Stimulated activated CD8-positive, alpha-beta memory T cell treated with anti-CD3 and anti-CD28 coated beads, Interleukin-15, amount 100 ng/mL, for 1 hour (primary cell): ENCODE results near the gene CFAP99.
A peak's percentile ranks its signal among the peaks of the same experiment; 100 is the strongest.
"Not testable (repeated sequence)": the region's sequence is repeated elsewhere in the genome, so short reads cannot be mapped to it uniquely, and the experiment has no call there.

Source experiments
- DNase-seq: peaks from one replicate; pipeline ENCODE4 v3.0.0-alpha.2; 2020; ENCODE audit warnings: low read depth

The CFAP99 gene

DNA sequence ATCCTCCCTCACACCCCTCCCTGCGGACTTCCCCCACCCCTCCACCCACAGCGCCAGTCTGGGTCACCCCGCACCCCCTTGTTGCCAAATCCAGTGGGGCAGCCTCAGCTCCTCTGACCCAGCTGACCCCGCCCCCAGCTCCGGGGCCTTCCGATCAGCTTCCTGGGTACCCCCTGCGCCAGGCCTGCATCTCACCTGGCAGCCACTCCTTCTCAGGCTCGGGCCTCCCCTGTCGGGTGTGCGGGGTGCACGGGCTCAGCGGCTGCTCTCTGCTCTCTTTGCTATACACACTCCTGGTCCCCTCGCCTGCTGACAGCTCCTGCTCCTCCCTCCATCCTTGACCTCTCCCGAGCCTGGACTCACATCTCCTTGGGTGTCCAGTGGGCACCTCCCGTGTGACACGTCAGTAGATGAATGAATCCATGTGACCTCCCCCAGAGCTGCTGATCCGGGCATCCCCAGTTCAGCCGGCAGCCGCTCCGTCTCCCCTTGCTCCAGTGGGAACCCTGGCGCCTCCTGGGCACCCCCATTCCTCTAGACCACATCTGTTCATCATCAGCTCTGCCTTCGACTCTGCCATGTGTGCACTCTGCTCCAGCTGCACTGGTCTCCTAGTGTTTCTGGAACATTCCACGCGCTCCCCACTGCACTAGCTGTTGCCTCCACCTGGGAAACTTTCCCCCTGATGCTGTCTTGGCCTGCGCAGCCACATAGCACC is 9.9 kb downstream of the CFAP99 start:
- DNase-seq, result no peak

DNA sequence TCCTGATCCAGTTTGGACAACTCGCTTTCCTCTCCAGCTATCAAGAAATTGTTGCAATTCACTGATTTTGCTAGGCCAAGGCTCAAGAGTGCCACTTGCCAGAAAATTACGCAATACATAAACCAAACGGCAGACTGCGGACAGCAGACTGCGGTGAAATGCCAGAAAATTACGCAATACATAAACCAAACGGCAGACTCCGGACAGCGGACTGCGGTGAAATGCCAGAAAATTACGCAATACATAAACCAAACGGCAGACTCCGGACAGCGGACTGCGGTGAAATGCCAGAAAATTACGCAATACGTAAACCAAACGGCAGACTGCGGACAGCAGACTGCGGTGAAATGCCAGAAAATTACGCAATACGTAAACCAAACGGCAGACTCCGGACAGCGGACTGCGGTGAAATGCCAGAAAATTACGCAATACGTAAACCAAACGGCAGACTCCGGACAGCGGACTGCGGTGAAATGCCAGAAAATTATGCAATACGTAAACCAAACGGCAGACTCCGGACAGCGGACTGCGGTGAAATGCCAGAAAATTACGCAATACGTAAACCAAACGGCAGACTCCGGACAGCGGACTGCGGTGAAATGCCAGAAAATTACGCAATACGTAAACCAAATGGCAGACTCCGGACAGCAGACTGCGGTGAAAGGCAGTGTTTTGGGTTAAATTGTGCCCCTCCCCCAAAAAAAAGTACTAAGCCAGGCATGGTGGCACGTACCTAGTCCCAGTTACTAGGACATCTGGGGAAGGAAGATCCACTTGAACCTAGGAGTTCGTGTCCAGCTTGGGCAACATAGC is 11.4 kb downstream of the CFAP99 start:
- not testable (repeated sequence) for DNase-seq

DNA sequence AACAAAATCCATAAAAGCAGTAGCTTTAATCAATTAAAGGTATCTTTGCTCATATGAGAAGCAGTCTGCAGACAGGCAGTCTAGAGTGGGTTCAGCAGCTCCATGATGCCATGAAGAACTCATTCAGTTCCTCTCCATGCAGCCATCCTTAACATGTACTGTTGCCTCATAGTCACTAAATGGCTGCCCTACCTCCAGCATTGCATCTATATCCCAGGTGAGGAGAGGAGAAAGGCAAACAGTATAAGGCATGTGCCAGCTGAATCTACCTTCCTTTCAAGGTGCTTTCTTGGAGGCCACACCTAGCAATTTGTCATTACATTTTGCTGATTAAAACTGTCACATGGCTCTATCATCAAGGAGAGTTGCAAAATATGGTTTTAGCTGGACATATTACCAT is 13.2 kb downstream of the CFAP99 start:
- DNase-seq, result no peak

DNA sequence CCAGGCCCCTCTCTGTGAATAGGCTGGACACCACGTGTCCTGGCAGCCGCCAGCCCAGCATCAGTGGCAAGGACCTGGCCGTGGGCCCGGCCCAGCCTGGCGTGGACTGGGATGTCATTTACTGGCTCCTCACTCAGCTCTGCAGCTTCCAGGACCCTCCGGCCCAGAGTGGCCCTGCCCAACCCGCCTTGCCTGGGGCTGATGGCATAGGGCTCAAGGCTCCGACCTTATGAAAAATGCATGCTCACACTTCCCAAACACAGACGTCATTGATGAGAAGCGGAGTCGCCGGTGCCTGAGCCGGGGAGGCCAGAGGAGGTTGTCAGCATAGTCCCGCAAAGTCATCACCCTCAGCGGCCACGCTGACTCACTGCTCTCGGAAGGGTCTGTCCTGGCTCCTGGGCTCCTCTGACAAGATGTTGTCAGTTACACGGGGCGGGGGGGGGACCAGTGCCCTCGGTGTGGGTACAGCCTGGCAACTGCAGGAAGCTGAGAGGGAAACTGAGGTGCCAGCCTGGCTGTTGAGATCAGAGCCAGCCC is 14.3 kb downstream of the CFAP99 start:
- no peak for DNase-seq

DNA sequence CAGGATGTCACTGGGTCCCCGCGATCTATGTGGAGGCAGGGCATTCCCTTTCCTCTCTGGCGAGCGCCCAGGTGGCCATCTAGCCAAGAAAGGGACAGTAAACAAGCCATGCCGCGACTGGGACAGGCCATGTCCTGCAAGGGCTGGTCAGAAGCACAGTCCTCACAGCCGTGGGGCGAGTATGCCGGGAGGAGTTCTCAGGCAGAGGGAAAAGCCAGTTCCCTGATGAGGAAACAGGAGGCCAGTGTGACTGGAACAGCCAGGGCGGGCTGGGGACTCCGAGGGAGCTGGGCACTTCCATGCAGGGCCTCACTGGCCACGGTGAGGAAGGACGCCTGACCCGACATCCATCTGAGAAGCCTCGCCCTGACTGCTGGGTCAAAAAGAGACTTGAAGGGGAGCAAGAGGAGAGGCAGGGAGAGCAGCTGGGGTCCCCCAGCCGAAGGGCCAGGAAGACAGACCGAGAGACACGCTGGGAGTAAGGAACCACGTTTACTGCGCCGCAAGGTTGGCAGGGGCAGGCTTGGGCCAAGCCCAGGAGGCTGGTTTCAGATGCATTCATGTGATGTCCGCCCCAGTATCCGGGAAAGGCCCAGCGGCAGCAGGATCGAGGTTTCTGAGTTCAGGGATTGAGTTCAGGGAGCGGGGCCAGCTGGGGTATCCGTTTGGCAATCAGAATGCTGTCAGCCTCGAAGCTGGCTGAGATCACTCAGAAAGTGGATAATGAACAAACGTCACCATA is 15.0 kb downstream of the CFAP99 start:
- no peak for DNase-seq

DNA sequence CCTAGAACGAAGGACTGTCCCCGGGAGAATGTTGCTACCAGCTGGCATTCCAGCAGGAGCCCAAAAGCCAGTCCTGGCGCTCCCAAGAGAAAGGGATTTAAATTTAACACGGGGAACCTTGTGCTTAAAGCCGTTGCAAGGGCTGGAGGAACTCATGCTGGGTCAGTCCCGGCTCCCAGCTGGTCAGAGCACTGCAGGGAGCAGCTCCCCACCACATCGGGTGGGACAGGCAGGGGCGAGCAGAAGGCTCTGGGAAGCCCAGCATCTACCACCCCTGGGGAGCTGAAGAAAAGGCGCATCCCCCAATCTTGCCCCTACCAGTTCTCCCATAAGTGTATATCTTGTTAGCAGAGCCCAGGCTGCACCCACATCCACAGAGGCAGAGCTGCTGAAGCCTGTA is 15.7 kb downstream of the CFAP99 start:
- DNase-seq, result no peak

DNA sequence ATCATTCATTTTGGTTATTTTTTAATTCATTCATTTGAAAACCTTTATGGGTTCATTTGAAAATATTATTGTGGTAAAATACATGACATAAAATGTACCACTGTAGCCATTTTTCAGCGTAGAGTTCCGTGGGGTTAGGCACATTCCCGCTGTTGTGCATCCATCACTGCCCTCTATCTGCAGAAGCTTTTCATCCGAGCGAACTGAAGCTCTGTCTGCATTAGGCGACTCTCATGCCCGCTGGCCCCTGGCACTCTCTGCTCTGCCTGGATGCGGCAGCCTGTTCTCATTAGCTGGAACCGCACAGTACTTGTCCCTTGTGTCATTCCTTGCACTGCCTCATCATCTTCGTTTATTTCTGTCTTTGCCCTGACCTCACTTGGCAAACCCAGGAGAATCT is 17.5 kb downstream of the CFAP99 start:
- DNase-seq, result no peak

DNA sequence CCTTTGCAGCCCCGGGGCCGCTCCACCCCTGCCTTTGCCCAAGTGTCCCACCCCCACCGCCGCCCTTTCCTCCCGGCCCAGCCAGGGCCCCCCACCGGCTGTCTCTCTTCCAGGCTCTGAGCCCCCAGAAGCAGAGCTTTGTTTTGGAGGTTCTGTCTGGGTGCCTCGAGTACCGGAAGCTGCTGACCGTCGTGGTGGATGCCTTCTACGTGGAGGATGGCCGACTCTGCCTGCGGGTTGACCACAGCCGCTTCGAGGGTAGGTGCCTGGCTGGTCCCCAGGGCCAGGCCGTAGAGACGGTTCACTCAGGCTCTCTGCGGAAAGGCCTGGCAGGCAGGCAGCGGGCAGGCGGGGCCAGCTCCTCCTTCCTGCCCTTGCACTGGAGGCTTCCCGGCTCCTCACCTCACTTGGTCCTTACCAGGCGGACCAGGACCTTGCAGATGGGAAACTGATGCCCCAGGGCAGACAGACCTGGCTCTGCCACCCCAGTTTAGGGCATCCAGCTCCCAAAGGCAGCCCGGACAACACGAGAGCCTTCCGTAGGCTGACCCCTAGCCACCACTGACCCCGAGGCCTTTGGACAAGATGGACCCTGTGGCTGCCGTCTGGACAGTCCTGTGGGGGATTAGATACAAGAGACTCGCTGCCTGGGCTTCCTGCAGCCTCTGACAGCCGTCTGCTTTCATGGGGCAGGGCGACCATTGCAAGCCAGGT is 18.2 kb downstream of the CFAP99 start:
- DNase-seq, result no peak

DNA sequence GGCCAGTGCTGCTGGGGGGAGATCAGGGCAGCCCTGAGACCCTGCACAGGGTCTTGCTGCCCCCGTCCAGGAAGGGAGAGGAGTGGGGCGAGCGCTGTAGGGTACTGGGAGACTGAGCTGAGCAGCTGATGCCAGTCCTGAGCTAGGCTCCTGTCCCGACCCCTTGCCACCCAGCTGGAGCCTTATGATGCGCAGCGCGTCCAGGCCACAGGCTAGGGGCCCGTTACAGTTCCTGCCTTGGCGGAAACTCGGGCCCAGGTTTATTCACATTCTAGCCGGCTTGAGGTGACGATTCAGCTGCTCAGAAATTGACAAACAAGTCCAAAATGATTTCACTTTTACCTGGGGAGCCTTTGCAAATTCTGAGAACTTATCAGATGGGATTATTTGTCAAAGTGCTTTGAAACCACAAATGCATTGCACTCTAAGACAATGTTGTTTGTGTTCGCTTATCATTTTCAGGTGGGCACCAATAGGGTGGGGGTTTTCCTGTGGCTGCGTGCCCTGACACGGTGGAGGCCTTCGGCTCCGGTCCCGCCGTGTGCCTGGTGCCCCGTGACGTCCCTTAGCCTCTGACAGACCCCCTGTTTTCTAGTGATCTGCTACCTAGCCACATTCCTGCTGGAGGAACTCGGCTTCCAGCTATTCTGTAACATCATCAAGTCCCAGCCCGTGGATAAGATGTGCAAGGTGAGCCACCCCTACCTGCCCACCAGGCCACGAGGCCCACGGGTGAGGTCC is 18.9 kb downstream of the CFAP99 start:
- no peak for DNase-seq

DNA sequence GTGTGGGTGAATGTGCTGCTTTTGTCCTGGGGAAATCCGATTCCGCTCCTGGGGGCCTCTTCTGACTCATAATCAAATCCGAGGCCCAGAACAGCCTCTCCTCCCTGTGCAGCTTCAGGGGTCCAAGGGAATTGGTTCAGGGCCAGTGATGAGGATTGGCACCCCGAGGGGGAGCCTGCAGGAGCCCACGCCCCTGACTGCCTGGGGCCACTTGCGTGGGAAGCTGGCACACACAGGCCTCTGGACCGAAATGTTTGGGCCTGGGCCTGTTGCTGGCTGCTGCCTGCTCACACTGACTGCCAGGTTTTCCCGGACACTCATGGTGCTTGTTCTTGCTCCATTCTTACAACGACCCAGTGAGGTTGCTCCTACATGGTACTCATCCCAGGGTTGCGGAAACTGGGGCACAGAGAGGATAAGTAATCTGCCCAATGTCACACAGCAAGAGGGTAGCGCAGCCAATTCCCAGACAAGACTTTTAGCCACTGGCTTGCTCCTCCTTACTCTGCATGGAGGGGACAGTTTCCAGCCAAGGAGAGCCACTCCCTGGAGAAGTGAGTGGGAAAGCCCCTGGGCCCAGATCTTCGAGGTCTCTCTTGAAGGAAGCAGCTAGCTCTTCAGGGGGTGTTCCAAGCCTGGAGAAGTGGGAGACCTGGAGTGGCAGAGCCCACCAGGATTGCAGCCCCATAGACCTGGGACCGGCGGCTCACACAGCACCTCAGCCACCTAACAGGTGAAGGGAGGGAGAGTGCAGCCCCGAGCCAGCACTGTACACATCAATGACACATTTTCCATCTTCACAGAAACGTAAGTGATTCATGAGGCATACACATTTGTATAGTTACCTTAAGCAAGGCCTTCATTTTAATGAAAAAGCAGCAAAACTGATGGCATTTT is 20.3 kb downstream of the CFAP99 start:
- no peak for DNase-seq

DNA sequence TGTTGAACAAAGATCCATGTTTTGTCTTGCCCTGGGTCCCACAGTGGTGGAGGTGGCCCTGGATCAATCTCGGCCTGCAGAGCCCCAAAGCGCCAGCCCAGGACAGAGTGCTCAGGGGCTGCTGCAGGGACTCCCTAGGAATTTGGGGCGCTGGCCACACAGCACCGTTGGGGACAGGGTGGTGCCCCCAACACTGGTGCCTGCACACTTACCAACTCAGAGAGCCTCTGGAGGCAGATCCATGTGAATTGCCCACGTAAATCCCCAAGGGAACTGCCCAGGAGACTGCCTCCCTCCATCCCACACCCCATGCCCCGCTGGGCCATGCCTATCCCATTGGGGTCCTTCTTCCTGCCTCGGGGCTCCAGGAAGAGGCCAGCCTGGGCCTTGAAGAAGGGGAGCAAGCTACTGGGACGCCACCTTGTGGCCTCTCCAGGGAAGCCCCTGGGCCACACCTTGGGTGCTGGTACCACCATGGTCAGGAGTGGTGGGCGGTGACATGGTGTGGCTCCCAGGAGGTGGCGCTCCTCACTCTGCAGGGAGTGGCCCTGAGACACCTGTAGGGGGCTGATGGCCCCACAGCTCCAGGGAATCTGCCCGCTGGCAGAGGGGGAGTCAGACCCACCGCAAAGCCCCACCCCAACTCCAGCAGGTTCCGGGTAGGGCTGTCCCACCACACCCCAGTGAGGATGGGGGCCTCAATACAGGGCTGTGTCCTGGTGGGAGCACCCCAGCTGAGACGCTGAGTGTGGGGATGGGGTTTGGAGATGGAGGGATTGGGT is 22.8 kb downstream of the CFAP99 start:
- peak; percentile 42 for DNase-seq

DNA sequence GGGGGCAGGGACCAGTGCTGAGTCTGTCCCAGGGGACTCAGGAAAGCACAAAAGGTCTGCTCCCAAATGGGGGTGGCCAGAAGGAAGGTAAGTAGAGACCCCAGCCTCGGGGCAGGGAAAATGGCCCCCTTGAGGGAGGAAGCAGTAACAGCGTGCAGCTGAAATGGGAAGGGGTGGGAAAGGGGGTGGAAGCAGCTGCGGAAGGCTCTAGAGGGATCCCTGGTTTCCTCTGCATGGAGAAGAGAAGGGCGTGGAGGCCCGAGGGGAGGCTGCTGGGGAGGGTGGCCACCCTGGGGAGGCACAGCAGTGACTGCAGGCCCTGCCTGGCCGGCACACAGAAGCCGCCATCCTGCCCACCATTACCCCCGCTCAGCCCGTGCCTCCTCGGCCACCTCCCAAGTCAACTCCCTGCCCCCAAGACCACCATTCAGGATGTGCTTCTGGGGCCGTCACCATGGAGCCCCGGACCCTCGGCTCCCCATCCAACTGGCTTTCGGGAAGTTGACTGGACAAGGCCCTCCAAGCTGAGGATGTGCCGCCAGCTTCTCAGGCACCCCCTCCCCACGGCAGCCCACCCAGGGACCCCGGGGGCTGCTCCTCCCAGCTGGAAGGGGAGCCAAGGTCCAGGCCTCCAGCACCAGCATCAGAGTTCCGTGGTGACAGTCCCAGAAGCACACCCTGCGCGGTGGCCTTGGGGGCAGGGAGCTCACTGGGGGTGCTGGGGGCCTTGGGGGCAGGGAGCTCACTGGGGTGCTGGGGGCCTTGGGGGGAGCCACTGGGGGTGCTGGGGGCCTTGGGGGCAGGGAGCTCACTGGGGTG is 23.6 kb downstream of the CFAP99 start:
- no peak for DNase-seq

DNA sequence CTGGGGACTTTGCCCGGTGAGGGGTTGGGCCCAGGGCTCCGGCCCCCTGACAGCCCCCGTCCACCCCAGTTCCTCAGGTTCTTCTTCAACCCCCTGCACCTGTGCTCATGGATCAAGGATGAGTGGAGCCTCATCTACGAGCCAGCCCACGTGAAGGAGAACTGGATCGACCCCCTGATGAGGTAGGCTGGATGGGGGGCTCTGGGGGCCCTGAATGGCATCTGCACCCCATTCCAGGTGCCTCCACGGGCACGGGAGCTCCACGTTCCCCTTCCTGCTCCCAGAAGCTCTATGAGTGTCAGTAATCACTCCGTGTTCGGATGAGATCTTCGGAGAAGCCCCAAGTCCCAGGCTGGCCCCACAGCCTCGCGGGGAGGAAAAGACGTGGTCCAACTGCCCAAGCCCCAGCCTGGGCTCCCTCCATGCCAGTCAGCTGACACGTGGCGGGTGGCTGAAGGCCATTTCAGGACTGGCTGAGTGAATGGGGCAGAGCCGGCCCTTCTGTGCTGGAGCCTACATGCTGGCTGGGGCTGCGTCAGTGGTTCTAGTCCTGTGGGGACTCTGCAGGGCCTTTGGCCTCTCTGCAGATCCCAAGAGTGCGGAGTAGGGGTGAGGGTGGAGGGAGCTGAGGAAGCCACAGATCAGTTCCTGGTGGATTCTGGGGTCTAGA is 24.4 kb downstream of the CFAP99 start:
- no peak for DNase-seq

DNA sequence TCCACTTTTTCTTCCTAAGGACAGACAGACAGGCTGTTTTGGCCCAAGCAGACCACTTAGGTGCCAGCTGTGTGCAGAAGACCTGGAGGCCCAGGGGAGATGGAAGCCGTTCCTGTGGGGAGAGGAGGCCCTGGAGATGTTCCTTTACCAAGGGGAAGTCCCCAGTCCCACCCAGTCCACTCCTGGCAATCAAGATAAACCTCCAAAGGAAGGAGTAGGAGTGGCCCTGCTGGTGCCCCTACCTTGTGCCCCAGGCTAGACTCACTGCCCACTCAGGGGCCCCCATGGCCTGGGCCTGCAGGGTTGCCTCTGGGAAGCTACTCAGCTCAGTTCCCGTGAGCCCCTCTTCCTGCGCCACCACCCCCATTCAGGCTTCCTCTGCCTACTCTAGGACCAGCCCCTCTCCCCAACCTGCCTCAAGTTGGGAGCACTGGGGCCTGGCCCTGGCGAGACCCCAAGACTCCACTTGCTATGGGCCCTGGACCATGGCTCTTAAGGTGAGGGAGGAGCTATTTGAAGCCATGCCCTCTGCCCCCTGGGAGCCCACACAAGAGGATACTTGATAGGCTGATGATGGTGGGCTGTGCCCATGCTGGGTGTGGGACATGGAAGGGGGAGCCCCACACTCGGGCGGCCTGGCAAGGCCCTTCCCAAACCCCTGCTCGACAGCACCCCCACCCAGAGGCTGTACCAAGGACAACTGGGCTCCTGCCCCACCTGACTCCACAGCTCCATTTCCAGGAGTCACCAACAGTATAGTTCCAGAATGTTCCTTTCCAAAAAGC is 25.4 kb downstream of the CFAP99 start:
- no peak for DNase-seq

DNA sequence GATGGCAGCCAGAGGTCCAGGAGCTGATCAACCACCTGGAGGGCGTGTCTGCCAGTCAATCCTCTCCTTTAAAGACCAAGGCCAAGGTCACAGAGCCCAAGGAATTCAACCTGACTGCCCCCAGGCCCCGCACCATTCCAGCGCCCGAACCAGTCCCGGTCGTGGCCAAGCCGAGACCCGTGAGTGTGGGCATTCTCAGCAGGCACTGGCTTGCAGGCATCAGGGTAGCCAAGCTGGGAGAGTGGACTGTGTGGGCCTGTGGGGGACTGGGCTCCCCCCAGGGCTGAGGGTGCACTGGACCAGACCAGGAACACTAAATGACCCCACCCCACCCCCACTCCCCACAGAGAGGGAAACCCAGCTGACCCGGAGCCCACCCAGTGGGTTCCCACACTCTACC is 26.4 kb downstream of the CFAP99 start:
- no peak for DNase-seq

DNA sequence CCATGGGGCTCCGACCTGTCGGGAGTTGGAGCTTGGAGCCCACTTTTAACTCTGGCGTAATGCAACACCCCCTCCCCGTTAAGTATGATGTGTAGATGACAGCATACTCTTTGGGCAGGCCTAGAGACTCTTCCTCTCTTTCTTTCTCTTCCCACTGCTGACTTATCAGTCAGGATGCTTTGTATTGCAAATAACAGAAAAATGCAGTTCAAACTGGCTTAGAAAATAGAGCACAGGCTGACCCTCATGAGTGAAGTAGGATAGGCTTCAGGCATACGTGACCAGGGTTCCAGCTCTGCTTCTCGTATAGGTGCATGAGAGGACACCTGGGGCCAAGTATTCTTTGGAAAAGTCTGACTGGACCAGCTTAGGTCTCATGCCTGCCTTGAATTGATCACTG is 26.8 kb downstream of the CFAP99 start:
- no peak for DNase-seq
